HG02759 (cell line): Measurements from ENCODE around the gene RSBN1.
A peak's percentile ranks its signal among the peaks of the same experiment; 100 is the strongest.

Source experiments
- ATAC-seq: cut with Tn5 transposase; IDR thresholded peaks from one replicate; pipeline ENCODE4 v1.9.1; 2021; ENCODE audit warnings: mild to moderate bottlenecking, moderate library complexity; ENCODE audit not compliant: unreplicated experiment

RSBN1 gene

DNA sequence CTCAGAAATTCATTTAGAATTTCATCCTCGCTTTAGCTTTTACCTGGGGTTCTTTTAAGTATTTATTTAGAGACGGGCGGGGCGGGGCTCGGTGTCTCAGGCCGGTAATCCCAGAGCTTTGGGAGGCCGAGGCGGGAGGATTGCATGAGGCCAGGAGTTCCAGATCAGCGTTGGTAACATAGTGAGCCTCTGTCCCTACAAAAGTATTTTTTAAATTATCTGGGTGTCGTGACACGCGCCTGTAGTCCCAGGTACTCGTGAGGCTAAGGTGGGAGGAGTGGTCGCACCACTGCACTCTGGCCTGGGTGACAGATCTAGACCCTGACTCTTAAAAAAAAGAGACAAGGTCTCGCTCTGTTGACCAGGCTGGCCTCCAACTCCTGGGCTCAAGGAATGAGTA, 942 bp upstream of the RSBN1 start:
- no peak for ATAC-seq

DNA sequence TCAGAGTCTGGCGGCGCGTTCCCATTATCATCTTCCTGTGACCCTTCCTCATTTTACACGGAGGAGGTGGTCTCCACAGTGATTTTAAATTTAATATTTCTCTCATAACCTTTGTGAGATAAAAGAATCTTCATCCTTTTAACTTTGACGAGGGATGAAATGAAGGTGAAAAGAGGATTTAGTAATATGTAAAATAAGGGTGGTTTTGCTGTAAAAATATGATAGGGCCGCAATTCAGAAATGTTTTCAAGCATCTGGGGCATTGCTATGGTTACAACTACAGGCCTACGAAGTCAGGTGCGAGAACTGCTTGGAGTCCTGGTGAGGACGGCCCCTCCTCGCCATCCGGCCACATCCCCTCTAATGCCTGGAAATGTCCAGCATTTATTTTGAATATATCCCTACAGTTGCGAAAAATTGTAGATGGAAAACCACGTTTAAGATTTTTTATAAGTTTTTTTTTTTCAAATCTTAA, 422 bp upstream of the RSBN1 start:
- ATAC-seq, result no peak

DNA sequence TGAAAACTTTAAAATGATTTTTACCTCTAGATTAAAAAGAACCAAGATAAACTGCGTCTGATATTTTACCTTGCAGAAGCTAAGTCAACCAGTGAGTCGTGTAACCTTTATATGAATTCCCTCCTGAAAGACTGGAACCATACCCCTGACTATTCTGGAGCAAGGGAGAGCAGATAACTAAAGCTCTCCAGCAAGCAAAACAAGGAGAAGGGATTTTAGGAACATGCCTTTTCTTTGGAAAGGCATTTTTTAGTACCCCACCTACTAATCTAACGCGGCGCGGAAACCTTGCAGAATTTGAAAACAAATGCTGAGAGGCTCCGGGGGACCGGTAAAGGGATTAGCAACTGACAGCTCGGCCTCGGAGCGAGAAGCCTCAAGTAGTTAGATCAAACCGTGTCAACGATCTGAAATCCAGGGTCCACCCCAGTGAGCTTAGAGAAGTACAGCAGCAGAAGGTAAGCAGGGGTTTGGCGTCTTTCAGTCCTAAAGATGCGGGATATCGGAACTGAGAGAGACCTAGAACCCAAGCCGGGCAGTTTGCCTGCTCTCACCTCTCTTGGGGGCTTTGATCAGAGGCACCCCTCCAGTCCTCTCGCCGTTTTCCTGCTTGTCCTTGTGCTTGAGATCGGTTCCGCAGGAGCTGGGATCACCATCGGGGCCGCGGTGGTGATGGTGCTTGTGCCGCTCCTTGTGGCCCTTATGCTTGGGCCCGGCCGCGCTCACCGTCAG, 954 bp downstream of the RSBN1 start:
- peak; percentile 26 for ATAC-seq

DNA sequence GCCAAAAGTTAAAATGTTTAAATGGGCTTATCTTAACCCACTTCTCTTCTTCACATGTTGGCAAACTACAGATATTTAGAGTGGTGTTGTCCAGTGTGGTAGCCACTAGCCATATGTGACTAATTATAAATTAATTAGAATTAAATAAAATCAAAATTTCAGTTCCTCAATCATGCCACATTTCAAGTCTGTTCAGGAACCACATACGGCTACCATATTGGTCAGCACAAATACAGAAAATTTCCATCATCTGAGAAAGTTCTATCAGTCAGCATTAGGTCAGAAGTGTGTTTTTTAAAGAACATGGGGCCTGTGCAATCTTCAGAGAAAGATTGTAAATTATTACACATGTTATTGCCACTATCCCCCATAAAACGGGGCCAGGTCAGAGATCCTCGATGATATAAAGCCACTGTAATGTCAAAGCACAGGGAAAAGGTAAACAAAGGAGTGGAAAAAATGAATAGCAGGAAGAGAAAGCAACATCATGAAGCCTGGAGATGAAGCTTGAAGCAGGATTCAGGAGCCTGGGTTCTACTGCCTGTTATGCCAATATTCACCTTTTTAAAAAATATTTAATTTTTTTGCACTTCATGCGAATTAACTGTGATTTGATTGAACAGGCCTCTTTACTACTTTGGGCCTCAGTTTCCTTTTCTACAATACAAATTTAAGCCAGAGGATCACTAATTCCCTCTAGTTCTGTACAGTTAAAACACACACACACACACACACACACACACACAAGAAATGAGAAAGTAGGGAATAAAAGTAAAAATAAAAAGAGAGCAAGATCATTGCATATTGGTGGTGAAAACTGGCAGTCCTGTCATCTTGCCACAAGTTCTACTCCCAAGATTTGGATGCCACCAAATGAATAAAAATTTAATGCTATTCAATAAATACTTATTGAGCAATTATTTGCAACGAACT, 2.3 kb downstream of the RSBN1 start:
- ATAC-seq, result no peak

DNA sequence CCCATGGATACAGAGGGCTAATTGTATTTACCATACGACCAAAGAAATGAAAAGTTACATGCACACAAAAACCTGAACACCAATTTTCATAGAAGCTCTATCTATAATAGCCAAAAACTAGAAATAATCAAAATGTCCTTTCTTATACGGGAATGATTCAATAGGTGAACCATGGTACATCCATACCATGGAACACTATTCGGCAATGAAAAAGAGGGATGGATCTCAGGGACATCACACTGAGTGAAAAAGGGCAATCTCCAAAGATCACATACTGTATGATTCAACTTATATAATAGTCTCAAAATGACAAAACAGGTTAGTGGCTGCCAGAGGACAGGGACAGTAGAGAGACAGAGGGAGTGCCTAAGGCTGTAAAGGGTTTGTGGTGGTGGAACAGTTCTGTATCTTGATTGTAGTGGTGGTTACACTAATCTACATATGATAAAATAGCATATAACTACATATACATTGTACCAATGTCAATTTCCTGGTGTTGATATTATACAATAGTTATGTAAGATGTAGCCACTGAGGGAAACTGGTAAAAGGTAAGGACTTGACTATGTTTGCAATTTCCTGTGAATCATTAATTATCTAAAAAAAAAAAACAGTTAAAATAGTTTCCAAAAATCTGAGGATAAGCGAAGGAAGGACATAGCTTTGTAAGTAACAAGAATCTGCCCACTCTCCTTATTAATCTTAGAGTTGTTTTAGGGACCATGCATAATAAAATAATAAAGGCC, 3.7 kb downstream of the RSBN1 start:
- no peak for ATAC-seq

DNA sequence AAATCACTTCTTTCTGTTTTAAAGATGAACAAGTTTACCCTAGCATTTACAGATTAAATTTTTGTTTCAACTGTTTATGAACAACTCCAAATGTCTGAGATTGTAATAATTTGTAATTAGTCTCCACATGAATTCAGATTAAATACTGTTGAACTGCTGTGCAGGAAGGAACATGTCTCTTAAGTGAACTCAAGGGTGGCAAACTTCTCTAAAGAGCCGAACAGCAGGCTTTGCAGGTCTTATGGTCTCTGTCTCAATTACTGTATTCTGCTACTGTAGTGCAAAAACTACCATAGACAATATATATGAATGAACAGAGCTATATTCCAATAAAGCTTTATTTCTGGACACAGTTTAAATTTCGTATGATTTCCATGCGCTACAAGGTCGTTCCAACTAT, 6.6 kb downstream of the RSBN1 start:
- ATAC-seq, result no peak

DNA sequence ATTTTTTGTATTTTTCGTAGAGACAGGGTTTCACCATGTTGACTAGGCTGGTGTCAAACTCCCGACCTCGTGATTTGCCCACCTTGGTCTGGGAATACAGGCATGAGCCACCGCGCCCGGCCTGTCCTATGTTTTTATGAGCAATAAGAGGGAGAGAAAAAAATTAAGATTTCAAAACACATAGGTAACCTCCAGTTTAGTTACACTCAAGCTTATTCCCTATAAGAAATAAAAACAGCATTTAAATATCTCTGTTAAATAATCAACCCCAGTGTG, 7.1 kb downstream of the RSBN1 start:
- no peak for ATAC-seq

DNA sequence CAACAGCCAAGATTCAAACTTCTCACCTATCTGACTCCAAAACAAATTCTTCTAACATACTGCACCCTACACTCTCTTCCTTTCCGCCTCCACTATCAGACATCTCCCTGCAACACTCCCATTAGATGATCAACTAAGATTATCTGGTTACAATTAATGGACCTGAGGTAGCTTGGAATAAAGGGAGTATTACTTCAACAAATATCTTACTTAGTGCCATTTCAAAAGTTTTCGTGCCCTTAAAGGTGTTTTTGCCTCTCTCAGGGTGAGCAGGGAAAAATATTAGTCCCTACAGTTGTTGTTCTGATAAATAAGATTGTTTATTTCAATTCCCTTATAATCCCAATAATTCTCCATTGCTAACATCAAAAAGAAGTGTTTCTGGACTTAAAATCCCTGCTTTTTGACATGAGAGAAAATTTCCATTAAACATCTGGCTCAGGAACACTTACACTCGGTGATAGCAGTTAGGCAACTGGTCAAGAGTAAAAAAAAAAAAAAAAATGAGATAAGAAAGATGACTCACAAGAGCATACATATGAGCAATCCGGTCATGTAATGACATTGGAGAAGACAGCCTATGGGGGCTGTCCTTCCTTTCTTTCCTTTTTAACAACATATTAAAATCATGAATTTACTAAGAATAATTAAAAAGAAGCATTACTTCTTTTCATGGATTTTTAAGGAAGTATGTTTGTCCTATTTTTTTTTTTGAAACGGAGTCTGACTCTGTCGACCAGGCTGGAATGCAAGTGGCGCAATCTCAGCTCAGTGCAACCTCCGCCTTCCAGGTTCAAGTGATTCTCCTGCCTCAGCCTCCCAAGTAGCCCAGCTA, 7.6 kb downstream of the RSBN1 start:
- no peak for ATAC-seq

DNA sequence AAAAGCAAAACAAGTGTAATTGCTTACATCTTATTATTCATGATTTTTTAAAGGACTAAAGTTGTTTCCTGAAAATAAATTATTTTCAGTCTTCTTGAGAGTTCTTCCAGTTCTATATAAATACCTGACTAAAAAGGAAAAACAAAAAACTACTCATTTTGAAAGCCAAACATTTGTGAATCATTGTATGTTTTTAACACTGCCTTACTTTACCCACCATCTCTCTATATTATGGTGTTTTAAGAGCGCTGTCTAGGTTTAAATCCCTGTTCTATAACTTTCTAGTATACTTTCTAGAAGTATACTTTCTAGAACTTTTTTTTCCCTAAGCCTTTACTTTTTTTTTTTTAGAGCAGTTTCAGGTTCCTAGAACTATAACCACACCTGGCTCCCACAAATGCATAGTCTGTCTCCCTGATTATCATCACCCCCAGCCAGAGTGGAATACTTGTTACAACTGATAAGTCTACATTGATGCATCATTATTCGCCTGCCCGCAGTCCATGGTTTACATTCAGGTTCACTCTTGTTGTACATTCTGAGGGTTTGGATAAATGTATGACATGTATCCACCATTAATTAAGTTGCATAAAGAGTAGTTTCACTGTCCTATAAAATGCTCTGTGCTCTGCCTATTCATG, 9.8 kb downstream of the RSBN1 start:
- ATAC-seq, result no peak

DNA sequence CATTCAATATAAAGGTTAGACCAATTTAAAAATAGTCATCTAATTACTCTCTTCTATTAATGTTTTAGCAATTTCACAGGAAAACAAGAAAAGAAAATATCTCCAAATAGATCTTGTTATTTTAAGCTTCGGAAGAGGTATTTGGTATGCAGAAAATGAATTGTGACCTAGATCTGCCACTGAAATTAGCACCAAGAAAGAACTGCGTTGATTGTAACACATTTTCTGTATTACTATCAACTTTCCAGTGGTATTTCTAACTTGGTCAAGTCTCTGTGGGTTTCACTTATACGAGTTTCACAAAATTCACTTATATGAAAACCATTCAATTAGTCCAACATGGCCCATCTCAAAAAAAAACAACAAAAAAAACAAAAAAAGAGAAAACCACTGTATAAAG, 11.8 kb downstream of the RSBN1 start:
- no peak for ATAC-seq

DNA sequence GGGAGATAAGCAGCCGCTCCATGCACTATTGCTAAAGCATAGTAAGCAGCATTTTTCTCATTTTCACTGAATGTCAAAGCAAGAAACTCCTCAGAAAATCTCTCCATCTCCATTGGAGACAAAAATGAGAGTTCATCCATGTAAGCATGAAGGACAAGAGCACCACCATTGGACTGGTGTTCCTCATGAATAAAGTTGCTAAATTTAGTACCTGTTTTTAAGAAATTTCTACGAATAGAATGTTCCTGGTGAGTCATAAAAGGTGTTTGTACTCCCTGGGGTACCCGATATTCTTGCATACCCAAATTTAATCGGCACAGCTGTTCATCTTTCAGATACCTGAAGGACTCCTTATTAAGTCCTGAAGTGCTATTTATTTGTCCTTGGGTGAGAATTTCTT, 14.8 kb downstream of the RSBN1 start:
- ATAC-seq, result no peak

DNA sequence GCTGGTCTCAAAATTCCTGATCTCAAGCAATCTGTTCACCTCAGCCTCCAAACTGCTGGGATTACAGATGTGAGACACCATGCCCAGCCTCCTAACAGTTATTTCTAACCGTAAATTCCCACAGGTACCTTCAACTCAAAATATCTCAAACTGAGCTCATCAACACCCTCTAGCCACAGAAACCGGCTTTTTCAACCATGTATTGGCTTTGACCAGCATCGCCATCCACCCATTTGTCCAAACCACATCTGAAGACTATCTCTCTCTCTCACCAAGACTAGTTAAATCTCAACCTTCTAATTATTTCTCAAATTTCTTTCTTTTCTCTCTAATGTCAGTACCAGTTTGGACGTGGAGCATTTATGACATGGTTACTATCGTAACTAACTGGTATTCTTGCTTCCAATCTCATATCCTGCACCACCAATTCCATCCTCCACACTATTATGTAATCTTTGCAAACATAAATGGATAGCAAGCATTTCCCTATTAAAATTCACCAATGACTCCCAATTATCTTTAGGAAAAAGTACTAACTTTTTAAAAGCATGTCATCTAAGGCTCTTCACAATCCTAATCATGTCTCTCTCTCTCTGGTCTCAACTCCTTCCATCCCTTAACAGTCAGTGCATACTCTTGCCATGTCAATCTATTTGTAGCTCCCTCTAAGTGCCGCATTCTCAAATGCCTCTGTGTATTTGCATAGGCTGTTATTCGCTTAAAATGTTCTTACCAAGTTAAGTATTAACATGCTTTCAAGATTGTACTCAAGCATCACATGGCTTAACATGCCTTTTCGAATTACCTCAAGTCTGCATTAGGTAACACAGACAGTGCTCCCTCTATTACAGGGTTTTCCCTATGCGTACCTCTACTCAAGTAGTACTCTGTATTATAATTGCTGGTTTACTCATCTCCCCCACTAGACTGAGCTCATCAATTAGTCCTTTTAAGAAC, 18.1 kb downstream of the RSBN1 start:
- no peak for ATAC-seq

DNA sequence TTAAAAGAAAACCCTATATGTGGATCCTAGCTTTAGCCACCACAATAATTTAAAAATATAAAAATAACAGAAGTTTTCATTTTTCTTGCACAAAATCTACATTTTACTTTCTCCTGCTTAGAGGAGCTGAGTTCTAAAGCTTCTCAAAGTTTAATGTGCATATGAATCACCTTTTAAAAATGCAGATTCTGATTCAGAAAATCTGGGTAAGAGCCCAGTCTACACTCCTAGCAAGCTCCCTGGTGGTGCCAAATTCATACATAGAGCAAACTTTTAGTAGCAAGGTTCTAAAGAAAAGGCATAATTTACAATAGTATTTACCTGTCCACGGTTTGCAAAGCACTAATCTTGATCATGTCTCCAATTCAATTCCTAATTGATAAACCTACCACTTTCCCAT, 19.3 kb downstream of the RSBN1 start:
- no peak for ATAC-seq

DNA sequence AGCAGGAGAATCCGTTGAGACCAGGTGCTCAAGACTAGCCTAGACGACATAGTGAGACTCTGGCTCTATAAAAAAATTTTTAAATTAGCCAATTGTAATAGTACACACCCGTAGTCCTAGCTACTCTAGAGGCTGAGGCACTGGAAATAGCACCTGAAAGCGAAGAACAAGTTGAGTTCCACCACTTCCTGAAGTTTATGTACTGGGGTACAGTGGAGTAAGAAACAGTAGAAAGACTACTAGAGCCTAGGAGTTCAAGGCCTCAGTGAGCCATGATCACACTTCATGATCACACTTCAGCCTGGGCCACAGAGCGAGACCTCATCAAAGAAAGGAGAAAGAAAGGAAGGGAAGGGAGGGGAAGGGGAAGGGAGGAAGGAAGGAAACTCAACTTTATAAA, 19.8 kb downstream of the RSBN1 start:
- no peak for ATAC-seq

DNA sequence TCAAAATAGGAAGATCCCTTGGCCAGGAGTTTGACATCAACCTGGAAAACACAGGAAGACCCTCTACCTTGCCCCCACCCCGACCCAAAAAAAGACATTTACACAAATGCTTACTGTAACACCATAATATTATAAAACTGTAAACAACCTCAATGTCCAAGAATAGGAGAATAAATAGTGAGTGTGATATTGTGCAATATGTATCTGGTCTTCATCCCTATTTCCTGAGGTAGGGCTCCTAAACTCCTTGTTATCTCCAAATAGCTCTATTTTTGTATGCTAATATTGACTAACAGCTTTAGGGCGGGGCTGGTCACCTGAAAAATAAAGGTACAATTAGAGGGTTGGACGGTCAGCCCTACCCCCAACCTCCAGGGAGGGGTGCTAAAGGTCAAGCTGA, 23.5 kb downstream of the RSBN1 start:
- ATAC-seq, result no peak

DNA sequence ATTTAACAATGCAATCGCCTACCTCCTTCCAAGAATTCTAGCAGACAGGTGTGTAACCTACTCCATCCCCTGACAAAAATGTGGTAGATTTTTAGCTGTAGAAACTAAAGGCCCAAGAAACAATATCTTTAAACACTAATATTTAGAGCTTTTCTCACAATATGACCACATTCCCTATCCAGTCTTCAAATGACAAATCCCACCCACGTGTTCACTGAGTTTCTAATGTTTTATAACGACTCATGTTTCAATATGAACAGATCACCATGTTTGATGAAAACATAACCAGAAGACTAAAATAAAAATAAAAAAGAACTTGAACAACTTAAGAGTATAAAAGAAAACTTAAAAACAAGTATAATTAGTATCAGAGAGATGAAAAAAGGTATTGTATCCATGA, 24.6 kb downstream of the RSBN1 start:
- ATAC-seq, result no peak

DNA sequence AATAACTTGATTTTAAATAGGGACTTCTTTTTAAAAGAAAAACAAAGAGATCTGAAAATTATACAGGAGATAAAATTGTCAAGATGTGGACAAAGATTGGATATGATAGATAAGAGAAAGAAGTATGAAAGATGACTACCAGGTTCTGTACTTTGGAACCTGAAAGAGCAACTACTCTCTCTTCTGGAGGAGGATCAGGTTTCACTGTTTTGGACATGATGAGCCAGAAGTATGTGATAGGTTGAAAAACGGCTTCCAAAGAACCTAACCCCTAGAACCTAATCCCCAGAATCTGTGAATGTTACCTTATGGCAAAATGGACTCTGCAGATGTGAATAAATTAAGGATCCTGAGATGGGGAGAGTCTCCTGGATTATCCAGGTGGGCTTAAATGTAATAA, 26.2 kb downstream of the RSBN1 start:
- ATAC-seq, result no peak

DNA sequence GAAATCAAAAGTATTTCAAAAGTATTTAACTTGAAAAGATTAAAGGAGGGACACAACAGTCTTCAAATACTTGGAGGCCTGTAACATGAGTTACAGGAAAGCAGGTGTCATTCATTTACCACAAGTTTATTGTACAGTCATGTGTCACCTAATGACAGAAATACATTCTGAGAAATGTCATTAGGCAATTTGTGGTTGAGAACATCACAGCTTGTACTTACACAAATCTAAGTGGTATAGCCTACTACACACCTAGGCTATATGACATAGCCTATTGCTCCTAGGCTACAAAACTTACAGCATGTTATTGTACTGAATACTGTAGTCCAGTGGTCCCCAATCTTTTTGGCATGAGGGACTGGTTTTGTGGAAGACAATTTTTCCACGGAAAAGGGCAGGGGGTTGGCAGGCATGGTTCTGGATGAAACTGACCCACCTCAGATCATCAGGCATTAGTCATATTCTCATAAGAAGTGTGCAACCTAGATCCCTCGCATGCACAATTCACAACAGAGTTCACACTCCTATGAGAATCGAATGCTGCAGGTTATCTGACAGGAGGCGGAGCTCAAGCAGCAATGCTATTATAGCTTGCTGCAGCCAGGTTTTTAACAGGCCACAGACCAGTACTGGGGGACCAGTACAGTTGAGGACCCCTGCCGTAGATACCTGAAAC, 28.0 kb downstream of the RSBN1 start:
- peak; percentile 63 for ATAC-seq
